ENCODE data around the gene FAM32A. TPM values are rescaled to one million over a fixed set of nuclear protein-coding genes. Genes with fewer than 3 reads are reported as not detected.

The FAM32A gene
- total and polyA plus RNA-seq, 2 of the 8 experiments (the other 6 are each of a cell fraction or from before 2014, with no cell fraction given): 75.6 to 105 TPM

- Histone ChIP-seq H4K91ac (replicated peaks; ENCODE audit: insufficient read length, low read length) (no peak overlapping the region), H3K4me3 (ENCODE audit: extremely low read depth in 1 of 4, insufficient read depth in 2 of 4, low read depth in 3 of 4, low read length in 4 of 4) (no peak overlapping the region), H3K9me3 (ENCODE audit: insufficient read depth in 2 of 2, low read depth in 1 of 2, low read length in 1 of 2) (no peaks in the 10 kb centered on the region), H3K4ac (replicated peaks; ENCODE audit: insufficient read length, low read depth, low read length) (no peak overlapping the region), H4K20me1 (replicated peaks in 1 of 2; ENCODE audit: control insufficient read depth in 1 of 2, insufficient read depth in 2 of 2, low read length in 2 of 2) (no peaks in the 10 kb centered on the region), H3K14ac (ENCODE audit: insufficient read length) (no peak overlapping the region), H2BK12ac (ENCODE audit: low read depth, low read length) (no peak overlapping the region), H3K79me1 (ENCODE audit: low read depth, low read length) (no peaks in the 10 kb centered on the region), H3K27ac (ENCODE audit: low read depth, low read length) (no peak overlapping the region), H2BK5ac (ENCODE audit: low read depth, low read length) (no peak overlapping the region), H3K4me2 (ENCODE audit: insufficient read depth in 1 of 2, low read depth in 2 of 2, low read length in 2 of 2) (no peak overlapping the region), H3K79me2 (ENCODE audit: control insufficient read depth in 1 of 2, insufficient read depth in 2 of 2, low read length in 2 of 2) (no peaks in the 10 kb centered on the region), H3K18ac (ENCODE audit: extremely low read depth, low read length) (no peak overlapping the region), H2AK5ac (ENCODE audit: low read depth, low read length) (no peak overlapping the region), H3K56ac (replicated peaks; ENCODE audit: insufficient read length, low read depth, low read length) (no peak overlapping the region), H2BK15ac (ENCODE audit: low read length) (no peak overlapping the region), H4K5ac (ENCODE audit: insufficient read length, low read depth, low read length) (no peak overlapping the region), H4K8ac (ENCODE audit: extremely low read depth, insufficient read depth, low read length) (no peak overlapping the region), H2BK120ac (replicated peaks; ENCODE audit: low read depth, low read length) (no peak overlapping the region), H3K23ac (ENCODE audit: insufficient read length) (no peak overlapping the region), H3K36me3 (ENCODE audit: control insufficient read depth in 2 of 4, insufficient read depth in 4 of 4, low read length in 3 of 4) (no peaks in the 10 kb centered on the region), H3K4me1 (replicated peaks in 1 of 4; ENCODE audit: control insufficient read depth in 3 of 4, insufficient read depth in 4 of 4, low read length in 3 of 4) (no peaks in the 10 kb centered on the region), H3K23me2 (ENCODE audit: low read depth, low read length) (no peaks in the 10 kb centered on the region), H3K9ac (replicated peaks in 1 of 4; ENCODE audit: extremely low read depth in 1 of 4, low read depth in 3 of 4, low read length in 3 of 4) (no peak overlapping the region), H2BK20ac (ENCODE audit: low read length) (no peak overlapping the region), H2AFZ (ENCODE audit: low read length) (no peak overlapping the region), H3K27me3 (replicated peaks in 1 of 4; ENCODE audit: control insufficient read depth in 3 of 4, extremely low read depth in 1 of 4, insufficient read depth in 3 of 4, low read length in 3 of 4) (no peaks in the 10 kb centered on the region)
- DNase-seq (ENCODE audit: low read depth in 1 of 2, low spot score in 2 of 2) (no peak), FAIRE-seq (no peak)
- ChIA-PET POLR2A (ENCODE audit: partially characterized antibody) (interaction anchor here (0.9 to 1.7 kb wide), 5 partner anchors 9 to 98 kb away, joined by 3 to 6 read pairs (median 3); no protein-coding TSS in a partner anchor), CTCF (ENCODE audit: partially characterized antibody) (interaction anchor here (0.6 to 1.2 kb wide), 5 partner anchors 9 to 336 kb away, joined by 3 to 4 read pairs (median 3); no protein-coding TSS in a partner anchor)
- WGBS, 2 experiments (ENCODE audit: extremely low coverage in 1 of 2, insufficient coverage in 1 of 2, insufficient read length in 1 of 2, insufficient replicate concordance in 2 of 2, low coverage in 1 of 2, low lambda C conversion rate in 2 of 2, missing lambda C conversion rate in 1 of 2): 88% methylated on average over 9 of the region's 10 CpGs; no CpG with 5 or more reads in 1 of the 2 experiments
Measured at GRCh38 chr19:16157601-16158000, 27.6 kb upstream of the FAM32A start.

Measured in H1 (cell line).